GM12891 (cell line): ENCODE results near the gene SAMD10.
"Not testable (repeated sequence)": the region's sequence is repeated elsewhere in the genome, so short reads cannot be mapped to it uniquely, and the experiment has no call there.

Experiments
- DNase-seq: peaks from one replicate; pipeline ENCODE4 v3.0.0; 2011; ENCODE audit warnings: low spot score; ENCODE audit not compliant: insufficient read length
- FAIRE-seq: peaks from 2 replicates; lab custom pipeline; 2011; peaks lifted over from hg19 to GRCh38; lab: Jason Lieb, UNC
- PAX5 ChIP-seq: IDR thresholded peaks from 2 replicates; pipeline ENCODE4 v1.6.1; 2011; ENCODE audit warnings: low read length, moderate library complexity, mild to moderate bottlenecking; ENCODE audit not compliant: insufficient read depth, severe bottlenecking
- POLR2A ChIP-seq: IDR thresholded peaks from 2 replicates; pipeline ENCODE4 v1.6.1; 2011; ENCODE audit warnings: low read depth, low read length, control low read depth
- POLR2AphosphoS5 ChIP-seq: IDR thresholded peaks from 2 replicates; pipeline ENCODE4 v1.6.1; 2011; ENCODE audit warnings: low read depth, low read length, control low read depth
- POU2F2 ChIP-seq: IDR thresholded peaks from 2 replicates; pipeline ENCODE4 v1.6.1; 2011; ENCODE audit warnings: low read depth, mild to moderate bottlenecking, control low read depth, low read length, moderate library complexity
- SPI1 ChIP-seq: IDR thresholded peaks from 2 replicates; pipeline ENCODE4 v1.6.1; 2011; ENCODE audit warnings: low read depth, low read length, control low read depth
- TAF1 ChIP-seq: IDR thresholded peaks from 2 replicates; pipeline ENCODE4 v1.6.1; 2011; ENCODE audit warnings: low read depth, low read length, control low read depth

The SAMD10 gene

DNA sequence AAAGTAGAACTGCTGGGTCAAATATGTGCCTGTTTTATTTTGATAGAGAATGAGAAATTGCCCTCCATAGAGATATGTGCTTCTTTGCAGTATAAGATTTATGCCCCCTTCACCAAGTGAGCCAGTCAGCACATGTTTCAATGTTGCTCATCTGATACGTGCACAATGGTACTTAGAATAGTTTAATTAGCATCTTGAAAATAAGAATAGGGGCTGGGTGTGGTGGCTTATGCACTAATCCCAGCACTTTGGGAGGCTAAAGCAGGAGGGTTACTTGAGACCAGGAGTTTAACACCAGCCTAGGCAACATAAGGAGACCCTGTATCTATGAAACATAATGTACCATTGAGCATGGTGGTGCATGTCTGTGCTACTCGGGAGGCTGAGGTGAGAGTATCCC, 36.2 kb upstream of the SAMD10 start:
- DNase-seq (no peak), FAIRE-seq (no peak)
- TF ChIP-seq TAF1 (no peak), POLR2A (no peak), PAX5 (no peak), SPI1 (no peak), POLR2AphosphoS5 (no peak), POU2F2 (no peak)

DNA sequence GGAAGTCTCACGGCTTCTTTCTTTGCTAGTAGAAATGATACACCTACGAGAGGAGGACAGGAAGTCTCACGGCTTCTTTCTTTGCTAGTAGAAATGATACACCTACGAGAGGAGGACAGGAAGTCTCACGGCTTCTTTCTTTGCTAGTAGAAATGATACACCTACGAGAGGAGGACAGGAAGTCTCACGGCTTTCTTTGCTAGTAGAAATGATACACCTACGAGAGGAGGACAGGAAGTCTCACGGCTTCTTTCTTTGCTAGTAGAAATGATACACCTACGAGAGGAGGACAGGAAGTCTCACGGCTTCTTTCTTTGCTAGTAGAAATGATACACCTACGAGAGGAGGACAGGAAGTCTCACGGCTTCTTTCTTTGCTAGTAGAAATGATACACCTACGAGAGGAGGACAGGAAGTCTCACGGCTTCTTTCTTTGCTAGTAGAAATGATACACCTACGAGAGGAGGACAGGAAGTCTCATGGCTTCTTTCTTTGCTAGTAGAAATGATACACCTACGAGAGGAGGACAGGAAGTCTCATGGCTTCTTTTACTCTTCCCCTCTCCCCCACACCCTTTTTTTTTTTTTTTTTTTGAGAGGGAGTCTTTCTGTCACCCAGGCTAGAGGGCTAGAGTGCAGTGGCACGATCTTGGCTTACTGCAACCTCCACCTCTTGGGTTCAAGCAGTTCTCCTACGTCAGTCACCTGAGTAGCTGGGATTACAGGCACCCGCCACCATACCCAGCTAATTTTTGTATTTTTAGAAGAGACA, 33.1 kb upstream of the SAMD10 start:
- not testable (repeated sequence) for FAIRE-seq, DNase-seq

DNA sequence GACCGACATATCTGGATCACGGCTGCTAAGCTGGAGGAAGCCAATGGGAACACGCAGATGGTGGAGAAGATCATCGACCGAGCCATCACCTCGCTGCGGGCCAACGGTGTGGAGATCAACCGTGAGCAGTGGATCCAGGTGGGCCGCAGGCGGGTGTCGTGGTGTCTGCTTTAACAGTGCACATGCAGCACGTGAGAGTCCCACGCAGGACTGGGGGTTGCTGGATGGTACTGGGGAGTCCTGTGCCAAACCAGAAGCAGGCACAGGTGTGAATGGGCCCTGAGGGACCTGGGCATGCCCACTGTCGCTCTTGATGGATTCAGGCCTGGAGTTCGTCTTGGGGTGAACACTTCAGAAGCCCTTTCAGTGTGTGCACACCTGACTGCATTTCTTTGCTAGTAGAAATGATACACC, 31.9 kb upstream of the SAMD10 start:
- TF ChIP-seq POLR2AphosphoS5 (peak; percentile 63; the same call in 1 of the 2 replicates), PAX5 (no peak), POU2F2 (no peak)
- no peak for DNase-seq
- FAIRE-seq = peak; percentile 20

DNA sequence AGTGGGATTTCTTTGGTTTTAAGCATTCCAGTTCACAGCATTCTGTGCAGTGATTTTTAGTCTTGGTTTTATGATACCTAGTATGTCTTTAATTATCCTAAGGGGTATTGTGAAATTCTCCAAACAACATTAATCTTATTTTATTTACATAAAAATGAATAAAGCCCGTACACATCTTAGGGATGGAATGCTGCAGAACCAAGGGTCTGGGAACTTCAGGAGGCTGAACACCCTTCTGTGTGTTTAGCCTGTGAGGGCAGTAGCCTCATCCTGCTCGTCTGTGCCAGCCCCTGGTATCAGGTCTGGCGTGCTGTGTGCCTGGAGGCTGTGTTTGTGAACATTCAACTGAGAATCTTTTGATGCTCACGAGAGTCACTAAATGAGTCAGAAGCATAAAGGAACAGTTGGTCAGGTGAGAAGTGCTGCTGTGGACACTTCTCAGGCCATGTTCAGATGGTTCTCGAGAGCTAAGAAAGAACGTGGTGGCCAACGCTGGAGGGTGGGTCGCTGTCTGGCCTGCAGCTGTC, 31.3 kb upstream of the SAMD10 start:
- FAIRE-seq (peak; percentile 60), DNase-seq (no peak)
- TF ChIP-seq PAX5 (no peak), POLR2A (peak; percentile 26; the same call in 1 of the 2 replicates), TAF1 (no peak), SPI1 (no peak), POU2F2 (no peak)

DNA sequence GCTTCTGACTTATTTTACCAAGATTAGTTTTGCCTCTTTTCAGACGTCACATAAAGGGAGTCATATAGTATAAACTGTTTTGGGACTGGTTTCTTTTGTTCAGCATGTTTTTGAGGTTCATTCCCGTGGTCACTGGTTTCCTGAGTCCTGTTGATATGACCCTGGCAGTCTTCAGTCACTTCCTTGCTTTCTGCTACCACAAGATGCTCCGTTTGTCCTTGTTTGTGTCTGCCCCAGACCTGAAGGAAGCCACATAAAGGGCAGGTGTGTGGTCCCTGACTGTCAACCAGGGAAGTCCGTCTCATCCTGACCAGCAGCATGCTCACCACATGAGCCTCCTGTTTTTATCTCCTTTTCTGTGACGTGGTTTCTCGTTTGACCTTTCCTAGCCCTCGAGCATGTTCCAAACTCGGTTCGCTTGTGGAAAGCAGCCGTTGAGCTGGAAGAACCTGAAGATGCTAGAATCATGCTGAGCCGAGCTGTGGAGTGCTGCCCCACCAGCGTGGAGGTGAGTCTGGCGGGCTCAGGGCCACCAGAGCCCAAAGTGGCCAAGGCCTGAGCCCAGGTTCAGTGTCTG, 30.5 kb upstream of the SAMD10 start:
- TF ChIP-seq PAX5 (no peak), SPI1 (no peak), POU2F2 (no peak), POLR2AphosphoS5 (no peak), POLR2A (no peak), TAF1 (no peak)
- FAIRE-seq (no peak), DNase-seq (no peak)

DNA sequence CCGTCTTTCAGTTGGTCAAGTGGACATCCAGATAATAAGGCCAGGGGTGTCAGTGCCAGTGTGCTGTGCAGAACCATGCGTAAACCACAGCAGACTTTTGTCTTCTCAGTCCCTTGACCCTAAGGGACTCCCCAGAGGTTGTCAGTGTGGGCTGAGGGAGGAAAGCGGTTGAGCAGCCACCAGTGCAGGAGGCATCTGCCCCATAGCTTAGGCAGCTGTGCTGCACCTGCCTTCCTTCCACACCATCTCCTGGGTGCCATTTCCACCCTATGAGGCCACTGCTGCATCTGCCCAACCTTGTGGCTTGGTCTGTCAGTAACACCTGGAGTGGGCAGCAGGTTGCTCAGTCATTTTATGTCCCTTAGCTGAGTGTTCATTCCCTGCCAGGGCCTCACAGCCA, 27.5 kb upstream of the SAMD10 start:
- TF ChIP-seq POLR2A (no peak), POU2F2 (peak; percentile 46; the same call in 1 of the 2 replicates), POLR2AphosphoS5 (peak; percentile 62; the same call in 1 of the 2 replicates), TAF1 (no peak)
- DNase-seq = no peak
- peak; percentile 66 for FAIRE-seq

DNA sequence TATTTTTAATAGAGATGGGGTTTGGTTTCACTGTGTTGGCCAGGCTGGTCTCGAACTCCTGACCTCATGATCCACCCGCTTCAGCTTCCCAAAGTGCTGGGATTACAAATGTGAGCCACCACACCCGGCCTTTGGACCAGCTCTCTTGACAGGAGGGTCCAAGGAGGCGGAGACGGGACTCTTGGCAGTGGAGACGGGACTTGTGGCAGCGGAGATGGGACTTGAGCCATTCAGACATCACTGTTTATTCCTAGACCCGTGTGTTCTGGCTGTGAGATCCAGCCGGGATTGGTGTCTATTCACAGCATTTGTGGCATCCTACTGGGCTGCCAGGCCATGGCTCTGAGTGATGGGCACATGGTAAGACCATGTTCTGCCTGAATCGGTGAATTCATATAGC, 27.0 kb upstream of the SAMD10 start:
- DNase-seq = no peak
- FAIRE-seq = no peak
- TF ChIP-seq SPI1 (no peak), TAF1 (no peak), POU2F2 (no peak)

DNA sequence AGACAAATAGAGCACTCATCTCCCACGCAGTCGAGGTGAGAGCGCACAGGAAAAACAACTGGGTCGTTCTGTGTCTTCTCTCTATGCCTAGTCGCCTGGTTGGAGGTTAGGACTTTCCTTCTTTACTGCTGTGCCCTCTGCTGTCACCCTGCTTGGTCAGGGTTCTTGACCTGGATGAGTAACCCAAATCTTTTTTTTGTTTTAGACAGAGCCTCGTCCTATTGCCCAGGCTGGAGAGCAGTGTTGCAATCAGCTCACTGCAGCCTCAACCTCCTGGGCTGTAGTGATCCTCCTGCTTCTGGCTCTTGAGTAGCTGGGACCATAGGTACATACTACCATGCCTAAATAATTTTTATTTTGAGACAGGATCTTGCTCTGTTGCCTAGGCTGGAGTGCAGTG, 26.0 kb upstream of the SAMD10 start:
- no peak for DNase-seq
- no peak for TF ChIP-seq PAX5
- no peak for TF ChIP-seq POLR2AphosphoS5
- no peak for TF ChIP-seq SPI1
- TF ChIP-seq POLR2A = no peak
- TF ChIP-seq POU2F2 = no peak
- no peak for TF ChIP-seq TAF1
- no peak for FAIRE-seq

DNA sequence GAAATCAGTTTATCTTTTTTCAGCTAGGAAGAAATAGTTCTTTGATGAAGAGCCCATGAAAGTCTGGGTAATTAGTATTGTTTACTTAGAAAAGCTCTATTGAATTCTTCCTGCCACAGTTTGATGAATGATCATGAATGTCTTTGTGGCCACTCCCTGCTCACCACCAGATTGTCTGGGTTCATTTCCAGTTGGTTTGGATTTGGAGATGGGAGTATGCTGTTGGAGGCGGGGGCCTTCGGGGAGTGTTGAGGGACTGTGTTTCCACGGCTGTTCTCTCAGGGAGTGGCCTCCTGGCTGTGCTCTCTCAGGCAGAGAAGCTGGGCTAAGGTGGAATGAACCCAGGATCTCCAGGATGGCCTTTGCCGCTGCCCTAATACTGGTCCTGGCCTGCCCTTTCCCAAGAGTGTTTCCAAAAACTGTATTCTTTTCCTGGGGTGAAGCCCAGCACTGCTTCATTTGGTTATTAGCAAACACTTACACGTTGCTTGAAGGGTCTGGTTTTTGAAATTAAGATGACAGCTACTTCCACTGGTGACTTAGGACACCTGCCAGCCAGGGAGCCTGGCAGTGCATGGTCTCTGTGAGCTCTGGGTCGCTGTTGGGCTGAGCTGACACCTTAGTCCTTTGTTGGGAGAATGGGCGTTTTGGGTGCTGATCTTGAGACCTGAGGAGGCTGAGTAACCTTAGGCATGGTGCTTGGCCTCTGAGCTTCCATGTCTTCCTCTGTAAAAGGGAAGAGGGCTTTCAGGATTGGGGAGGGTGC, 24.7 kb upstream of the SAMD10 start:
- DNase-seq = no peak
- TF ChIP-seq POLR2A (no peak), SPI1 (no peak), POLR2AphosphoS5 (no peak), TAF1 (no peak), PAX5 (no peak), POU2F2 (no peak)
- FAIRE-seq = no peak

DNA sequence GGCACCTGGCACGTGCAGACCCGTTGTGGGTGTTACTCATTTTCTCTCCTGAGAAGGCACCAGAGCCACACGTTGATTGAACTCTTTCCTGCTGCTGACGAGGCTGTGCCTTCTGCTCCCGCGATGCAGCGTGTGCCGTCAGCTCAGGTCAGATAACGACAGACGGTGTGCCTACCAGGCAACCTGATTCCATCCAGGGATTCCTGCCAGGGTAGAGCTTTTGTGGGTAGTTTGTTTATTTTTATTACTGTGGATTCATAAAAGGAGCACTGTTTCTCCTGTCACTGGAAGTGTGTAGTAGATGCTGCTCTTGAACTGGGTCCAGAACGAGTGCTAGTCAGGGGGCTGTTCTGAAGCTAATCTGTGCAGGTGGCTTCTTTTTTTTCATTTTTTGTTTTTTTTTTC, 22.2 kb upstream of the SAMD10 start:
- FAIRE-seq (peak; percentile 45), DNase-seq (no peak)
- TF ChIP-seq POLR2AphosphoS5 (no peak), TAF1 (no peak), POU2F2 (no peak), POLR2A (no peak), SPI1 (no peak), PAX5 (no peak)
